C4-2B (cell line): ENCODE results near the gene SLC36A1.
A peak's percentile ranks its signal among the peaks of the same experiment; 100 is the strongest.

Source experiments
- H3K27ac ChIP-seq: fragments of 450-650 bp; 2 replicates; pipeline ENCODE4 v1.5.1; 2017
- ZFX ChIP-seq: fragments of 450-650 bp; IDR thresholded peaks from 2 replicates; pipeline ENCODE4 v1.6.1; 2017
- TF ChIP-seq, protein P1 (sequence below): fragments of 450-650 bp; conservative IDR thresholded peaks from 2 replicates; pipeline ENCODE4 v1.5.1; 2017; ENCODE audit warnings: mild to moderate bottlenecking

The SLC36A1 gene

DNA sequence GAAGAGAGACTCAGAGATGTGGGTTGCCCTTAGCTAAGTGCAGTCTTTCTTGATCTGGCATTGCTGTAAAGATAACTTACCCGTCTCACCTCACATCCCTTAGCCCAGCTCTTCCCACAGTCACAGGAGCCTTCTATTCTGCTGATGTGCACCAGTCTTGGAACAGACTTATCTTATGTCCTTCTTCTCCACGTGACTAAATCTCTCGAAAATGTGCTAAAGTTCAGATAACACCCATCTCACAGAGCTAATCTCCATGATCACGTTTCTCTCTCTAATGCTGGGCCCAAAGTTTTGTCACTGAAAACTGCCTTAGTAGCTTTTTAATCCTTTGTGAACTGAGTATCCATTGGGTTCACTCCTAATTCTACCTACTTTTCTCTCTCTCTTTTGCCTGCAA, 16.7 kb downstream of the SLC36A1 start:
- no peak for TF ChIP-seq ZFX
- TF ChIP-seq, protein P1, sequence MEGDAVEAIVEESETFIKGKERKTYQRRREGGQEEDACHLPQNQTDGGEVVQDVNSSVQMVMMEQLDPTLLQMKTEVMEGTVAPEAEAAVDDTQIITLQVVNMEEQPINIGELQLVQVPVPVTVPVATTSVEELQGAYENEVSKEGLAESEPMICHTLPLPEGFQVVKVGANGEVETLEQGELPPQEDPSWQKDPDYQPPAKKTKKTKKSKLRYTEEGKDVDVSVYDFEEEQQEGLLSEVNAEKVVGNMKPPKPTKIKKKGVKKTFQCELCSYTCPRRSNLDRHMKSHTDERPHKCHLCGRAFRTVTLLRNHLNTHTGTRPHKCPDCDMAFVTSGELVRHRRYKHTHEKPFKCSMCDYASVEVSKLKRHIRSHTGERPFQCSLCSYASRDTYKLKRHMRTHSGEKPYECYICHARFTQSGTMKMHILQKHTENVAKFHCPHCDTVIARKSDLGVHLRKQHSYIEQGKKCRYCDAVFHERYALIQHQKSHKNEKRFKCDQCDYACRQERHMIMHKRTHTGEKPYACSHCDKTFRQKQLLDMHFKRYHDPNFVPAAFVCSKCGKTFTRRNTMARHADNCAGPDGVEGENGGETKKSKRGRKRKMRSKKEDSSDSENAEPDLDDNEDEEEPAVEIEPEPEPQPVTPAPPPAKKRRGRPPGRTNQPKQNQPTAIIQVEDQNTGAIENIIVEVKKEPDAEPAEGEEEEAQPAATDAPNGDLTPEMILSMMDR, result no peak
- H3K27ac ChIP-seq, result peak overlapping the region; percentile 82; the same call in 1 of the 2 replicates

- TF ChIP-seq, protein P1, result no peak
- no peak for TF ChIP-seq ZFX
- no peak overlapping the region for H3K27ac ChIP-seq
These were observed 18.1 kb downstream of the SLC36A1 start for GRCh38 chr5:151465476-151465875.

- peak overlapping the region; percentile 30; the same call in 1 of the 2 replicates for H3K27ac ChIP-seq
- TF ChIP-seq, protein P1, result no peak
- TF ChIP-seq ZFX, result no peak
These were observed 20.2 kb downstream of the SLC36A1 start for GRCh38 chr5:151467576-151467975.

DNA sequence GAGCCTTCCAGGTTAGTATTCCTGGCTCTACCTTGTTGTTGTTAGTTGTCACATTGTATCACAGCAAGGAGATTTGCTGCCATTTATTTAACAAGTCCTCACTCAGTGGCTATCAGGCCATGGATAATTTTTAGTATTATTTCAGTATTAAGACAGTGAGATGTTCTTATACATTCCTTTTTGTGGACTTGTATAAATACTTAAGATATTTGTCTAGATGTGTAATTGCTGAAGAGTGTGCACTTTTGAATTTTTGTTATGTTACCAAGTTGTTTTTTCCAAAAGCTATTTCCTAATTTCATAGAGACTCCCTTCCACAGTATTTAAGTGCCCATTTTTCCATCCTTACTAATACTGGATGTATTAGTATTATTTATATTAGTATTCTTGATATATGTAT, 22.0 kb downstream of the SLC36A1 start:
- TF ChIP-seq ZFX, result no peak
- TF ChIP-seq, protein P1, result no peak
- no peak overlapping the region for H3K27ac ChIP-seq

DNA sequence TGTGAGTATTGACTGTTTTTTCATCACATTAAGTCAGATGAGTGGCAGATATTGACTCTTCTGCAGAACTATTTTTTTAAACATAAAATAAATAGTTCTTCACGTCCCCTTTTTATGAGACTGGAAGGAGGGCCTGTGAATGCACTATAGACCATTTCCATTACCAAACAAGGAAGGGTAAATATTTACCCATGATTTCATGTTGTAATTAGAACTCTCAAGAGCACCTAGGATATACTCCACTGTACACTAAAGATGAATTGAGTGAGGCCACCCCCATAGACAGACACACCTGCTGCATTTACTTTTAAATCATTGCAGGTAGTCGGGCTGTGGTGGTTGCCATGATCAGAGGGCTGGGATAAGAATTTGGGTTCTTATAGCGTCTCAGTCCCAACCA, 22.6 kb downstream of the SLC36A1 start:
- TF ChIP-seq, protein P1, result no peak
- no peak for TF ChIP-seq ZFX
- H3K27ac ChIP-seq, result peak overlapping the region; percentile 90

DNA sequence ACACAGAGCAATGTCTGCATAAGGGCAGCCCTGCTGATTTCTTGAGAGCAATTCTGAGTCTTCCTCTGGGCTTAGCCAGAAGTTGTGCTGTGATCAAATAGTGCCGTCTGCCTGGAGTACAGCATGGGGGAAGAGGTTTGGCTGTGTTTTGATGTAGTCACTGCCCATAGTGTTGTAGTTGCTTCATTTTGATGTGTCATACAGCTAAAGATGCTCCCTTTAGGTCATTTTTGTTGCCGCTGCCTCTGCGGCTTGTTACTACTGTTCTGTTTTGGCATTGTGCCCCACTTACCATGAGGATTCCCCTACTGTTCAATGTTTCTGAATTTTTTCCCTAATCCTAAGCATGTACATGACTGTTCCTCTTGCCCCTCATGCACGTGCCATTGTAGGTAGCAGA, 23.0 kb downstream of the SLC36A1 start:
- H3K27ac ChIP-seq, result peak overlapping the region; percentile 90
- no peak for TF ChIP-seq ZFX
- TF ChIP-seq, protein P1, result no peak

GRCh38 chr5:151471276-151471675, 23.9 kb downstream of the SLC36A1 start:
- TF ChIP-seq, protein P1, result no peak
- H3K27ac ChIP-seq, result no peak overlapping the region
